Esophagus muscularis mucosa (tissue), 4 donors: ENCODE data around the gene EIF4E2. TPM values are rescaled to one million over a fixed set of nuclear protein-coding genes. Genes with fewer than 3 reads are reported as not detected.

Experiments
- DNase-seq: peaks from one replicate; pipeline ENCODE4 v3.0.0-alpha.2; 2017; ENCODE audit errors: extremely low spot score
- H3K27ac ChIP-seq, 4 donors: fragments of 200-600 bp; sonication (generic); replicated peaks in 1 of 4; 1 replicate in 3 of 4; 2 replicates in 1 of 4; pipeline ENCODE4 v1.5.1; 2016 to 2019; ENCODE audit warnings: mild to moderate bottlenecking in 1 of 4
- H3K27me3 ChIP-seq, 4 donors: fragments of 200-600 bp; sonication (generic); one replicate each; pipeline versions ENCODE4 v1.5.1 to v1.6.0; 2016 to 2019
- H3K36me3 ChIP-seq, 4 donors: fragments of 200-600 bp; sonication (generic); one replicate each; pipeline ENCODE4 v1.5.1; 2016 to 2019
- H3K4me1 ChIP-seq, 4 donors: fragments of 200-600 bp; sonication (generic); one replicate each; pipeline ENCODE4 v1.5.1; 2016 to 2019
- H3K4me3 ChIP-seq, 4 donors: fragments of 200-600 bp; sonication (generic); 1 replicate in 2 of 4; 2 replicates in 2 of 4; pipeline ENCODE4 v1.5.1; 2016 to 2019; ENCODE audit warnings: mild to moderate bottlenecking in 4 of 4, moderate library complexity in 1 of 4
- H3K9me3 ChIP-seq, 4 donors: fragments of 200-600 bp; sonication (generic); 1 replicate in 3 of 4; 2 replicates in 1 of 4; pipeline ENCODE4 v1.5.1; 2016 to 2019
- CTCF ChIP-seq, 3 experiments: fragments of 200-600 bp in 2 of 3; fragments of 450-650 bp in 1 of 3; sonication (generic) in 2 of 3; IDR thresholded peaks; one replicate each; pipeline ENCODE4 v1.5.1; 2017 to 2019; ENCODE audit warnings: antibody characterized with exemption in 3 of 3, mild to moderate bottlenecking in 2 of 3, moderate library complexity in 1 of 3
- EP300 ChIP-seq: sonication (generic); formaldehyde crosslinking; IDR thresholded peaks from one replicate; pipeline ENCODE4 v1.6.1; 2017; ENCODE audit warnings: antibody characterized with exemption
- POLR2A ChIP-seq: fragments of 450-650 bp; IDR thresholded peaks from one replicate; pipeline ENCODE4 v1.6.1; 2017; ENCODE audit warnings: antibody characterized with exemption, moderate library complexity, mild to moderate bottlenecking, low read depth
- POLR2AphosphoS5 ChIP-seq, 2 donors: sonication (generic); formaldehyde crosslinking; IDR thresholded peaks; one replicate each; pipeline ENCODE4 v1.6.1; 2017; ENCODE audit warnings: antibody characterized with exemption in 2 of 2
- WGBS: methylation state at CpG from one replicate; pipeline ENCODE4 v1.1.5; 2018; 5-methylcytosine and 5-hydroxymethylcytosine counted together
- intact Hi-C: fragments of 100-400 bp; cut with DNase I; formaldehyde crosslinking; loops from one replicate; pipeline ENCODE4 v1.15.1; 2023
- total RNA-seq, 4 donors: library from RNA; depleted of rRNA; stranded (reverse); fragments of >200 nt; gene quantifications; one replicate each; pipeline versions ENCODE4 v1.1.0 to v1.2.1, GENCODE V29; 2016

Gene EIF4E2
- total RNA-seq, 4 donors from 2014 or later: 37.0 to 55.8 (median 44.2) TPM

- WGBS: 96% methylated on average over 1 of the region's 1 CpG
- TF ChIP-seq POLR2A: no peak
- TF ChIP-seq EP300: no peak
- no peak for TF ChIP-seq CTCF (IDR thresholded peaks at IDR 0.05)
- no peak for TF ChIP-seq POLR2AphosphoS5 (IDR thresholded peaks at IDR 0.05)
- no peaks in the 10 kb centered on the region for H3K27me3 ChIP-seq
- DNase-seq: no peak
- no peaks in the 10 kb centered on the region for H3K9me3 ChIP-seq
- H3K36me3 ChIP-seq: peaks cover 3 to 76% (median 56%) of the 10 kb centered on the region in 4 donors
- H3K4me1 ChIP-seq: peaks cover 0 to 3% (median 0%) of the 10 kb centered on the region in 4 donors
- intact Hi-C loops: no loop called here
- no peak overlapping the region for H3K4me3 ChIP-seq
- no peak overlapping the region for H3K27ac ChIP-seq
Measured at GRCh38 chr2:232575404-232575746, 24.9 kb downstream of the EIF4E2 start.

DNA sequence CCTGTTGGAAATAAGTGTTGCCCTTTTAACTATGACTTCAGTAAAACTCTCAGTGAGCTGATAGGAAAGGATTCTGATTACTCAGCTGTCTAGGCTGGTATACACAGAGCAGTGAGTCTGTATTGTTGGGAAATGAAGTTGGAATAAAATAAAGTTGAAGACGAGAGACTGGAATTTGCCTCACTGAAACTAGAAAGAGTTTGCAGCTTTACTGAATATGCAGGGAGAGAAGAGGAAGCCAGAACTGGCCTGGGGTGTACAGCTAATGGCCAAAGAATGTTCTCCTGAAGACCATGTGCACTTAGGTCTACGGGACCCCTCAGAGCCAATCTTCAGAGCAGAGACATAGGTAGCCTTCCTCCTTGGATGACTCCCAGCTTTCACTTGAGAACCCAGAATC, 26.5 kb downstream of the EIF4E2 start:
- 97% methylated on average over 2 of the region's 2 CpGs for WGBS
- TF ChIP-seq POLR2AphosphoS5 (IDR thresholded peaks at IDR 0.05): no peak
- no peak for TF ChIP-seq POLR2A
- TF ChIP-seq EP300: no peak
- TF ChIP-seq CTCF (IDR thresholded peaks at IDR 0.05): no peak
- intact Hi-C loops: no loop called here

GRCh38 chr2:232577841-232578240, 27.4 kb downstream of the EIF4E2 start:
- Histone ChIP-seq H3K27ac (no peak overlapping the region), H3K36me3 (peaks cover 5 to 76% (median 56%) of the 10 kb centered on the region in 4 donors), H3K4me1 (no peaks in the 10 kb centered on the region), H3K27me3 (no peaks in the 10 kb centered on the region), H3K4me3 (no peak overlapping the region), H3K9me3 (no peaks in the 10 kb centered on the region)
- TF ChIP-seq EP300 (no peak), POLR2A (no peak), CTCF (IDR thresholded peaks at IDR 0.05) (no peak), POLR2AphosphoS5 (IDR thresholded peaks at IDR 0.05) (no peak)
- no peak for DNase-seq
- WGBS: 76% methylated on average over 2 of the region's 2 CpGs
- intact Hi-C loops: no loop called here

More for the DNA sequence above, 26.5 kb downstream of the EIF4E2 start:
- H3K4me3 ChIP-seq: no peak overlapping the region
- H3K9me3 ChIP-seq: no peaks in the 10 kb centered on the region
- no peak overlapping the region for H3K27ac ChIP-seq
- H3K36me3 ChIP-seq: peaks cover 3 to 76% (median 55%) of the 10 kb centered on the region in 4 donors
- no peaks in the 10 kb centered on the region for H3K4me1 ChIP-seq
- H3K27me3 ChIP-seq: no peaks in the 10 kb centered on the region
- DNase-seq: no peak

- intact Hi-C loops: no loop called here
- H3K27ac ChIP-seq: no peak overlapping the region
- no peak for DNase-seq
- TF ChIP-seq POLR2A (no peak), EP300 (no peak), CTCF (IDR thresholded peaks at IDR 0.05) (no peak), POLR2AphosphoS5 (IDR thresholded peaks at IDR 0.05) (no peak)
- H3K4me3 ChIP-seq: no peak overlapping the region
- no peaks in the 10 kb centered on the region for H3K4me1 ChIP-seq
- H3K36me3 ChIP-seq: peaks cover 8 to 76% (median 53%) of the 10 kb centered on the region in 4 donors
- H3K27me3 ChIP-seq: no peaks in the 10 kb centered on the region
- WGBS: 93% methylated on average over 2 of the region's 2 CpGs
- H3K9me3 ChIP-seq: no peaks in the 10 kb centered on the region
Measured at GRCh38 chr2:232578626-232579025, 28.1 kb downstream of the EIF4E2 start.

DNA sequence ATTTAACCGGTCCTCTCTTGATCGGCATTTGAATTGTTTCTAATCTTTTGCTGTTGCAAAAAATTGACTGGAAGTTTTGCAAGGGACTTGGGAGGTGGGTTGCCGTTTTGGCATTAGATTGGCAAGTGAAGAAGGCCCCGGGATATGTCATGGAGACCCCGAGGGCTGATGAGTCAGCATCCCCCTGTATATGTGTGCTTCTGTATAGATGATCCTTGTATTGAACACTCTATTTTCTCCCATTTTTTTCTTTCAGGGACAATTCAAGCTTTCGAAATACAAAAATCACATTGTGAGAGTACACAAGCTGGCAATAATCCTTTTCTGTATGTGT, 30.1 kb downstream of the EIF4E2 start:
- Histone ChIP-seq H3K27me3 (no peaks in the 10 kb centered on the region), H3K9me3 (no peaks in the 10 kb centered on the region), H3K36me3 (peaks cover 9 to 67% (median 40%) of the 10 kb centered on the region in 4 donors), H3K4me1 (no peaks in the 10 kb centered on the region), H3K27ac (no peak overlapping the region), H3K4me3 (no peak overlapping the region)
- TF ChIP-seq EP300 (no peak), POLR2A (no peak), POLR2AphosphoS5 (IDR thresholded peaks at IDR 0.05) (no peak), CTCF (IDR thresholded peaks at IDR 0.05) (no peak)
- intact Hi-C loops: no loop called here
- DNase-seq: no peak
- WGBS: 98% methylated on average over 6 of the region's 6 CpGs
